ENCODE data around the gene KCNIP4. TPM values are rescaled to one million over a fixed set of nuclear protein-coding genes. Genes with fewer than 3 reads are reported as not detected.

Gene KCNIP4
- total and polyA plus RNA-seq, 9 of the 15 experiments (the other 6 are each of a cell fraction or from before 2014, with no cell fraction given): 0.25 to 0.41 TPM; not detected in 7

GRCh38 chr4:20895208-20895607 lies 1053.4 kb downstream of the KCNIP4 start (continued):
- TF ChIP-seq ZNF318 (IDR thresholded peaks at IDR 0.05; ENCODE audit: borderline replicate concordance in 1 of 2, low read depth in 1 of 2) (no peak), OTX1 (CRISPR knock-in tag; IDR thresholded peaks at IDR 0.05) (no peak), ZNF408 (CRISPR knock-in tag; IDR thresholded peaks at IDR 0.05; ENCODE audit: low read depth) (no peak)
